Measurements from ENCODE around the gene KRT32.

DNA sequence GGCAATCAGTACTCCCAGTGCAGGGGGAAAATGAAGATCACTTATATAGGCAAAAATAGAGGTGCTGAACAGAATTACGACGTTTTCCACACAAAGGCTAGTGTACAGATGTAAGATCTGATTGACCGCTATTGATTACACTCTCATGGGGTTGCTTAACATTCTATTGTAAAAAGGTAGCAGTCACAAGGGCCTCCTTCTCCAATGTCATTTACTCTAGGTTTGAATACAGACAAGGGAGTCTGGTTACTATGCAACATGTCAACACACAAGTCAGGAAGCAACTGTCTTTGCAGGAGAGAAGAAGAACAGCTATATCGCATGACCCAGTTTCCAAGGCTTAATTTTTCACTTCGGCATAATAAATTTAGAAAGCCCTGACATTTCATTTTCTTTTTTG, 50.7 kb downstream of the KRT32 start:
- TF ChIP-seq PPARA (CRISPR knock-in tag; IDR thresholded peaks at IDR 0.05; ENCODE audit: borderline replicate concordance) (no peak), OSR1 (CRISPR knock-in tag; IDR thresholded peaks at IDR 0.05) (no peak), TOX (CRISPR knock-in tag; IDR thresholded peaks at IDR 0.05; ENCODE audit: borderline replicate concordance) (no peak), ZNF565 (CRISPR knock-in tag; conservative IDR thresholded peaks at IDR 0.05; ENCODE audit: low read depth) (no peak), ZNF70 (CRISPR knock-in tag; IDR thresholded peaks at IDR 0.05) (no peak), CSDC2 (CRISPR knock-in tag; IDR thresholded peaks at IDR 0.05) (no peak), ARNTL (CRISPR knock-in tag; IDR thresholded peaks at IDR 0.05; ENCODE audit: borderline replicate concordance, low read depth) (no peak), ZFP3 (CRISPR knock-in tag; IDR thresholded peaks at IDR 0.05) (no peak)
- TF ChIP-seq, protein P1, sequence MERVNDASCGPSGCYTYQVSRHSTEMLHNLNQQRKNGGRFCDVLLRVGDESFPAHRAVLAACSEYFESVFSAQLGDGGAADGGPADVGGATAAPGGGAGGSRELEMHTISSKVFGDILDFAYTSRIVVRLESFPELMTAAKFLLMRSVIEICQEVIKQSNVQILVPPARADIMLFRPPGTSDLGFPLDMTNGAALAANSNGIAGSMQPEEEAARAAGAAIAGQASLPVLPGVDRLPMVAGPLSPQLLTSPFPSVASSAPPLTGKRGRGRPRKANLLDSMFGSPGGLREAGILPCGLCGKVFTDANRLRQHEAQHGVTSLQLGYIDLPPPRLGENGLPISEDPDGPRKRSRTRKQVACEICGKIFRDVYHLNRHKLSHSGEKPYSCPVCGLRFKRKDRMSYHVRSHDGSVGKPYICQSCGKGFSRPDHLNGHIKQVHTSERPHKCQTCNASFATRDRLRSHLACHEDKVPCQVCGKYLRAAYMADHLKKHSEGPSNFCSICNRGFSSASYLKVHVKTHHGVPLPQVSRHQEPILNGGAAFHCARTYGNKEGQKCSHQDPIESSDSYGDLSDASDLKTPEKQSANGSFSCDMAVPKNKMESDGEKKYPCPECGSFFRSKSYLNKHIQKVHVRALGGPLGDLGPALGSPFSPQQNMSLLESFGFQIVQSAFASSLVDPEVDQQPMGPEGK (CRISPR knock-in tag; IDR thresholded peaks at IDR 0.05; ENCODE audit: borderline replicate concordance), result no peak
- TF ChIP-seq, protein P2, sequence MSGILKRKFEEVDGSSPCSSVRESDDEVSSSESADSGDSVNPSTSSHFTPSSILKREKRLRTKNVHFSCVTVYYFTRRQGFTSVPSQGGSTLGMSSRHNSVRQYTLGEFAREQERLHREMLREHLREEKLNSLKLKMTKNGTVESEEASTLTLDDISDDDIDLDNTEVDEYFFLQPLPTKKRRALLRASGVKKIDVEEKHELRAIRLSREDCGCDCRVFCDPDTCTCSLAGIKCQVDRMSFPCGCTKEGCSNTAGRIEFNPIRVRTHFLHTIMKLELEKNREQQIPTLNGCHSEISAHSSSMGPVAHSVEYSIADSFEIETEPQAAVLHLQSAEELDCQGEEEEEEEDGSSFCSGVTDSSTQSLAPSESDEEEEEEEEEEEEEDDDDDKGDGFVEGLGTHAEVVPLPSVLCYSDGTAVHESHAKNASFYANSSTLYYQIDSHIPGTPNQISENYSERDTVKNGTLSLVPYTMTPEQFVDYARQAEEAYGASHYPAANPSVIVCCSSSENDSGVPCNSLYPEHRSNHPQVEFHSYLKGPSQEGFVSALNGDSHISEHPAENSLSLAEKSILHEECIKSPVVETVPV (CRISPR knock-in tag; IDR thresholded peaks at IDR 0.05), result no peak
- TF ChIP-seq, protein P3, sequence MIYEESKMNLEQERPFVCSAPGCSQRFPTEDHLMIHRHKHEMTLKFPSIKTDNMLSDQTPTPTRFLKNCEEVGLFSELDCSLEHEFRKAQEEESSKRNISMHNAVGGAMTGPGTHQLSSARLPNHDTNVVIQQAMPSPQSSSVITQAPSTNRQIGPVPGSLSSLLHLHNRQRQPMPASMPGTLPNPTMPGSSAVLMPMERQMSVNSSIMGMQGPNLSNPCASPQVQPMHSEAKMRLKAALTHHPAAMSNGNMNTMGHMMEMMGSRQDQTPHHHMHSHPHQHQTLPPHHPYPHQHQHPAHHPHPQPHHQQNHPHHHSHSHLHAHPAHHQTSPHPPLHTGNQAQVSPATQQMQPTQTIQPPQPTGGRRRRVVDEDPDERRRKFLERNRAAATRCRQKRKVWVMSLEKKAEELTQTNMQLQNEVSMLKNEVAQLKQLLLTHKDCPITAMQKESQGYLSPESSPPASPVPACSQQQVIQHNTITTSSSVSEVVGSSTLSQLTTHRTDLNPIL (CRISPR knock-in tag; IDR thresholded peaks at IDR 0.05; ENCODE audit: low read depth), result no peak

Data from SK-N-SH treated with all-trans-retinoic acid at 6 μM for 48 hours (cell line).